Measurements from ENCODE around the gene POLR3F. TPM values are rescaled to one million over a fixed set of nuclear protein-coding genes. Genes with fewer than 3 reads are reported as not detected.

Gene POLR3F
- total RNA-seq, 2 experiments from 2014 or later = 7.3 to 11.6 TPM

Small RNAs within 50 kb of the gene (microRNA-seq; reads per million reads assigned to microRNA genes)
- 1.7 reads per million for gene MIR3192

Other genes with a start within 250 kb of the POLR3F start
- gene ZNF133, start 178.9 kb upstream of the POLR3F start, total RNA-seq = 10 to 100 TPM in 1 of 2 experiments, 1 to 10 TPM in 1; 8.3 to 10.3 TPM
- 1 to 10 TPM; 1.7 to 2.0 TPM for gene DZANK1, start 360 bp upstream of the POLR3F start, total RNA-seq
- 10 to 100 TPM; 13.4 to 13.5 TPM for gene RBBP9, start 29.8 kb downstream of the POLR3F start, total RNA-seq
- 10 to 100 TPM; 63.0 to 97.8 TPM for gene SEC23B, start 40.5 kb downstream of the POLR3F start, total RNA-seq
- gene SMIM26, start 100.0 kb downstream of the POLR3F start, total RNA-seq = 10 to 100 TPM; 49.1 to 52.6 TPM
- gene DTD1, start 120.7 kb downstream of the POLR3F start, total RNA-seq = 10 to 100 TPM; 31.9 to 33.5 TPM

Data from activated CD8-positive, alpha-beta memory T cell treated with anti-CD3 and anti-CD28 coated beads, Interleukin-2, amount 10 ng/mL, durations not matched to agents 7 days and 5 days (primary cell).